Measurements from ENCODE around the gene ZNF236.

DNA sequence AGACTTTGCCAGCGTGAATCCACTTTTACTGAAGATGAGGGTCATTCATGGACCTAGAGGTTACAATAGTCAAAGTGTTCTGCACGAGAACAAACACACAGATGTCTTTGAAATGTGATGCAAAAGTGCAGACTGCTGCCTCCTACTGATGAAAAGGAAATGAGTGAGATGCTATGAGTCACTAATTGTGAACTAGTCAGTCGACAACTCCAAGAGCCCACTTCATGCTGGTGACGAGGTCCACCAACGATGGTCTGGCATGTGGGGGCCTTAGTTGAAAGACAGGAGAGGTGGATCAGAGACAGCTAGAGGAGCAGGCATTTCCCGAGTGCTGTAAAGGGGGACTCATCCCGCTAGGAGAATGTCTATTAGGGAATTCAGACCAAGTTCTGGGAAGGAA, 17.1 kb upstream of the ZNF236 start:
- TF ChIP-seq, protein P1, sequence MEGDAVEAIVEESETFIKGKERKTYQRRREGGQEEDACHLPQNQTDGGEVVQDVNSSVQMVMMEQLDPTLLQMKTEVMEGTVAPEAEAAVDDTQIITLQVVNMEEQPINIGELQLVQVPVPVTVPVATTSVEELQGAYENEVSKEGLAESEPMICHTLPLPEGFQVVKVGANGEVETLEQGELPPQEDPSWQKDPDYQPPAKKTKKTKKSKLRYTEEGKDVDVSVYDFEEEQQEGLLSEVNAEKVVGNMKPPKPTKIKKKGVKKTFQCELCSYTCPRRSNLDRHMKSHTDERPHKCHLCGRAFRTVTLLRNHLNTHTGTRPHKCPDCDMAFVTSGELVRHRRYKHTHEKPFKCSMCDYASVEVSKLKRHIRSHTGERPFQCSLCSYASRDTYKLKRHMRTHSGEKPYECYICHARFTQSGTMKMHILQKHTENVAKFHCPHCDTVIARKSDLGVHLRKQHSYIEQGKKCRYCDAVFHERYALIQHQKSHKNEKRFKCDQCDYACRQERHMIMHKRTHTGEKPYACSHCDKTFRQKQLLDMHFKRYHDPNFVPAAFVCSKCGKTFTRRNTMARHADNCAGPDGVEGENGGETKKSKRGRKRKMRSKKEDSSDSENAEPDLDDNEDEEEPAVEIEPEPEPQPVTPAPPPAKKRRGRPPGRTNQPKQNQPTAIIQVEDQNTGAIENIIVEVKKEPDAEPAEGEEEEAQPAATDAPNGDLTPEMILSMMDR (IDR thresholded peaks at IDR 0.05): no peak
- TF ChIP-seq ZFX (IDR thresholded peaks at IDR 0.05; ENCODE audit: borderline replicate concordance): no peak

Measured in 22Rv1 (cell line).